GM18502 (cell line): ENCODE data around the gene ATP2B3.

ENCODE experiments used
- ATAC-seq: cut with Tn5 transposase; IDR thresholded peaks from one replicate; pipeline ENCODE4 v1.9.1; 2021; ENCODE audit warnings: mild to moderate bottlenecking; ENCODE audit not compliant: unreplicated experiment, poor library complexity

ATP2B3 gene

DNA sequence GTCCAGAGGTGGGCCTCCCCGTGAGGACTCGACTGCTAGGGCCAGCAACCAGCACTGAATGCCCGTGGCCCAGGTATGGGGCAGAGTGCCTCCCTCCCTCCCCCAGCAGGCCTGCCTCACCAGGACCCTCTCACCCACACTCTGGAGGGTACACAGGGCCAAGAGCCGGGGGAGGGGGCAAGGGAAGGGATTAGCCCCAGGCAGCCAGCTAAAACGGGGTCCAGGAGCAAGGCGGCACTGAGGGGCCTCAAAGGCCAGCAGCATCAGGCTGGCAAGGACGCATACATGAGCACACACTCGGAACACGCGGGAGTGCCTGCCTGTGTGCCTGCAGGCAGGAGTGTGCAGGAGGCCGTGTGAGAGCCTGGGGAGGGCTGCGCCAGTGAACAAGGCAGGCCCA, 111.2 kb downstream of the ATP2B3 start:
- no peak for ATAC-seq

DNA sequence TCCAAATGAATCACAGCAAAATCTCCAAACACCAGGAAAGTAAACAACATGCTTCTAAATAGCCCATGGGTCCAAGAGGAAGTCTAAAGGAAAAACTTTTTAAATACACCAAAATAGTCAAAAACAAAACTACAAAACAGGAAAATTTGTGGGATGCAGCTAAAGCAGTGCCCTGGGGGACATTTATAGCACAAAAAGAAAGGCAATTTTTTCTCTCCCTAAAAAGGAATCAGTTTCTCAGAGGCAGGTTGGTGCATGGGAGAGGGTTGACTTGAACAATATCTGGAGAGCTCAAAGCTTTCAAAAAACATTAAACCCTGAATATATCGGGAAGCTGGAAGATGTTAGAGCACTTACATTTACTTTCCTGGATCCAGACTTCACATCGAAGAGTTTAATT, 113.9 kb downstream of the ATP2B3 start:
- ATAC-seq = no peak

DNA sequence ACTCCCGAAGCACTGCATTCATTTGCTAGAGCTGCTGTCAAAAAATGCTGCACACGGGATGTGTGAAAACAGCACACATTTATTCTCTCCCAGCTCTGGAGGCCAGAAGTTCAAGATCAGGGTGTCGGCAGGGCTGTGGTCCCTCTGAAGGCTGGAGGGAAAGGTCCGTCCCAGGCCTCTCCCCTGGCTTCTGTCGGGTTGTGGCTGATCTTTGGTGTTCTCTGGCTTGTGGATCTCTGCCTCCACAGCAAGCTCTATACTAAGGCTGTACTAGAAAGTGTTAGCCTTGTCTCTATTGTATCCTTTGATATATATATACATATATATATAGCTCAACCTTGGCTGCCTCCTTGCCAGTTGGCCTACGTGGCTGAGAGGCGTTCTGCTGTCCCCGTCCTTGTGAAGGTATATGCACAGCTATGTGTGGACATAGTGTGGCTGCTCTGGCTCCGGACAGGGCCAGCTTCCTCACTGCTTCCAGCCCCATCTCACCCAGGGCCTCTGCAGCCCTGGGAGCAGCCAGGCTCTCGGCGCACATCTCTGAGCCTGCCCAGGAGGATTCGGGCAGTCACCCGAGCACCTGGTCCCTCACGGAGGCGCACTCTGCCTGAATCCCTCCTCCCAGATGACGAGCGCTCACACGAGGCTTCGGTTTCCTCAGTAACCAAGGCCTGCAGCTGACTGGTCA, 114.6 kb downstream of the ATP2B3 start:
- no peak for ATAC-seq
